ENCODE results near the gene SARM1. TPM values are rescaled to one million over a fixed set of nuclear protein-coding genes. Genes with fewer than 3 reads are reported as not detected.

The SARM1 gene
- total and polyA plus RNA-seq, 2 donors (not counting 3 experiments of a cell fraction or from before 2014, with no cell fraction given) = 5.6 to 7.0 TPM

DNA sequence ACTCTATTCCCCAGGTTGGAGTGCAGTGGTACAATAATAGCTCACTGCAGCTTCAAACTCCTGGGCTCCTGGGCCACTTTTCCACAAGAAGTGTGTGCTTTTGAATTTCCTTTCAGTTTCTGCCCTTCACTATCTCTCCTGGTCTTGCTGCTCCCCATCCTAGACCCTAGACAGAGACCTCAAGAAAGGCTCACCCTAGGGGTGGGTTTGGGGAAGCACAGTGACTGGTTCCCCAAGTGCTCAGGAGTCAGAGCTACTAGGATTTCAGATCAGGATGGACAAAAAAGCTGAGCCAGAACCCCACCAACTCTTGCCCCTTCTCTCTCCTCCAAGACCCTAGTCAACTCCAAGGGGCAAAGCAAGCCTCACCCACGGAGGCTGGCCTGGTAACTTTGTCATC lies 4.9 kb upstream of the SARM1 start:
- no peak overlapping the region for H3K27ac ChIP-seq (ENCODE audit: insufficient read depth, low read depth, low read length)
- no peak overlapping the region for H3K4me3 ChIP-seq (replicated peaks in 1 of 3; ENCODE audit: insufficient read depth in 1 of 3, low read depth in 1 of 3, low read length in 3 of 3)
- DNase-seq (ENCODE audit: low read depth, low spot score) = no peak
- intact Hi-C loops (cut with micrococcal nuclease) = no loop called here
- TF ChIP-seq, protein P1, sequence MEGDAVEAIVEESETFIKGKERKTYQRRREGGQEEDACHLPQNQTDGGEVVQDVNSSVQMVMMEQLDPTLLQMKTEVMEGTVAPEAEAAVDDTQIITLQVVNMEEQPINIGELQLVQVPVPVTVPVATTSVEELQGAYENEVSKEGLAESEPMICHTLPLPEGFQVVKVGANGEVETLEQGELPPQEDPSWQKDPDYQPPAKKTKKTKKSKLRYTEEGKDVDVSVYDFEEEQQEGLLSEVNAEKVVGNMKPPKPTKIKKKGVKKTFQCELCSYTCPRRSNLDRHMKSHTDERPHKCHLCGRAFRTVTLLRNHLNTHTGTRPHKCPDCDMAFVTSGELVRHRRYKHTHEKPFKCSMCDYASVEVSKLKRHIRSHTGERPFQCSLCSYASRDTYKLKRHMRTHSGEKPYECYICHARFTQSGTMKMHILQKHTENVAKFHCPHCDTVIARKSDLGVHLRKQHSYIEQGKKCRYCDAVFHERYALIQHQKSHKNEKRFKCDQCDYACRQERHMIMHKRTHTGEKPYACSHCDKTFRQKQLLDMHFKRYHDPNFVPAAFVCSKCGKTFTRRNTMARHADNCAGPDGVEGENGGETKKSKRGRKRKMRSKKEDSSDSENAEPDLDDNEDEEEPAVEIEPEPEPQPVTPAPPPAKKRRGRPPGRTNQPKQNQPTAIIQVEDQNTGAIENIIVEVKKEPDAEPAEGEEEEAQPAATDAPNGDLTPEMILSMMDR (IDR thresholded peaks at IDR 0.05; ENCODE audit: extremely low read depth in 1 of 2, insufficient read depth in 1 of 2, low read depth in 1 of 2, low read length in 2 of 2) = no peak
- TF ChIP-seq EZH2 (IDR thresholded peaks at IDR 0.05; ENCODE audit: borderline replicate concordance, low read depth, low read length, severe bottlenecking) (no peak), JUN (IDR thresholded peaks at IDR 0.05; ENCODE audit: borderline replicate concordance, insufficient read depth, insufficient read length, low read depth) (no peak), MYC (IDR thresholded peaks at IDR 0.05; ENCODE audit: low read depth, low read length) (no peak), FOS (IDR thresholded peaks at IDR 0.05; ENCODE audit: borderline replicate concordance, insufficient read depth, low read length) (no peak)
- no peak overlapping the region for H2AFZ ChIP-seq (ENCODE audit: low read depth, low read length)
- H3K9me3 ChIP-seq (replicated peaks; ENCODE audit: control insufficient read depth, insufficient read depth, low read length) = no peaks in the 10 kb centered on the region
- H4K20me1 ChIP-seq (replicated peaks; ENCODE audit: control insufficient read depth, extremely low read depth, insufficient read depth, low read length) = no peaks in the 10 kb centered on the region
- no peaks in the 10 kb centered on the region for H3K27me3 ChIP-seq (ENCODE audit: control insufficient read depth in 2 of 2, insufficient read depth in 2 of 2, low read length in 2 of 2)
- CTCF ChIA-PET = interaction anchor here (0.6 to 1.8 kb wide), 4 partner anchors 9 to 50 kb away, joined by 3 to 8 read pairs (median 4); partner anchors contain the start of gene POLDIP2
- H3K79me2 ChIP-seq (ENCODE audit: control insufficient read depth, insufficient read depth, low read length) = no peaks in the 10 kb centered on the region
- H3K9me1 ChIP-seq (replicated peaks; ENCODE audit: control insufficient read depth, extremely low read depth, insufficient read depth, low read length) = no peaks in the 10 kb centered on the region
- H3K4me2 ChIP-seq (ENCODE audit: insufficient read depth, low read length) = no peak overlapping the region
- FAIRE-seq = no peak
- no peak overlapping the region for H3K9ac ChIP-seq (replicated peaks; ENCODE audit: extremely low read depth, insufficient read depth, low read length)
- peaks cover 3 to 12% of the 10 kb centered on the region in 2 experiments for H3K36me3 ChIP-seq (ENCODE audit: control insufficient read depth in 2 of 2, extremely low read depth in 1 of 2, insufficient read depth in 2 of 2, low read length in 2 of 2)
- no TSS peak for BruUV-seq (replicated peaks)
- peaks cover 5% of the 10 kb centered on the region for H3K4me1 ChIP-seq (ENCODE audit: control insufficient read depth, extremely low read depth, insufficient read depth, low read length)
- POLR2A ChIA-PET = interaction anchor here (1.1 to 1.2 kb wide), 2 partner anchors 9 to 31 kb away, joined by 3 to 4 read pairs; partner anchors contain the start of genes POLDIP2 and TNFAIP1
- dilution Hi-C loops (cut with MboI; ENCODE audit: extremely low pct_ligation_motif_present, low sequenced_read_pairs) = no loop called here
